Immature natural killer cell (primary cell): Measurements from ENCODE around the gene BHLHA15. TPM values are rescaled to one million over a fixed set of nuclear protein-coding genes. Genes with fewer than 3 reads are reported as not detected.
"Not testable (repeated sequence)": the region's sequence is repeated elsewhere in the genome, so short reads cannot be mapped to it uniquely, and the experiment has no call there.

Experiments used
- DNase-seq, 3 donors: peaks; one replicate each; pipeline ENCODE4 v3.0.0; 2022; ENCODE audit warnings: mixed read lengths in 1 of 3
- H3K27ac Mint-ChIP-seq, 6 donors: one replicate each; pipeline ENCODE4 v1.8.0; 2020; ENCODE audit warnings: mixed read lengths in 6 of 6, mild to moderate bottlenecking in 5 of 6, inconsistent platforms in 4 of 6, moderate library complexity in 3 of 6
- H3K27me3 Mint-ChIP-seq, 3 donors: one replicate each; pipeline ENCODE4 v1.8.0; 2020 to 2021; ENCODE audit warnings: low read depth in 3 of 3, mild to moderate bottlenecking in 3 of 3, mixed read lengths in 3 of 3, moderate library complexity in 3 of 3, inconsistent platforms in 1 of 3
- H3K36me3 Mint-ChIP-seq, 3 donors: one replicate each; pipeline ENCODE4 v1.8.0; 2020; ENCODE audit warnings: mixed read lengths in 3 of 3, inconsistent platforms in 2 of 3, mild to moderate bottlenecking in 2 of 3
- H3K4me1 Mint-ChIP-seq, 2 donors: one replicate each; pipeline ENCODE4 v1.8.0; 2020; ENCODE audit warnings: inconsistent platforms in 2 of 2, mild to moderate bottlenecking in 2 of 2, mixed read lengths in 2 of 2, moderate library complexity in 1 of 2
- H3K4me3 Mint-ChIP-seq, 5 donors: one replicate each; pipeline ENCODE4 v1.8.0; 2020; ENCODE audit warnings: mild to moderate bottlenecking in 5 of 5, mixed read lengths in 5 of 5, inconsistent platforms in 3 of 5, moderate library complexity in 3 of 5
- H3K9me3 Mint-ChIP-seq, 6 donors: one replicate each; pipeline ENCODE4 v1.8.0; 2020; ENCODE audit warnings: mild to moderate bottlenecking in 6 of 6, mixed read lengths in 6 of 6, inconsistent platforms in 4 of 6, moderate library complexity in 3 of 6
- polyA plus RNA-seq, 3 donors: library from polyadenylated mRNA; unstranded; fragments of 300-500 nt; fragmentation: Illumina TruSeq; gene quantifications; one replicate each; pipeline ENCODE4 v1.2.3, GENCODE V29; 2021

Gene BHLHA15
- polyA plus RNA-seq, 3 donors from 2014 or later: not detected

DNA sequence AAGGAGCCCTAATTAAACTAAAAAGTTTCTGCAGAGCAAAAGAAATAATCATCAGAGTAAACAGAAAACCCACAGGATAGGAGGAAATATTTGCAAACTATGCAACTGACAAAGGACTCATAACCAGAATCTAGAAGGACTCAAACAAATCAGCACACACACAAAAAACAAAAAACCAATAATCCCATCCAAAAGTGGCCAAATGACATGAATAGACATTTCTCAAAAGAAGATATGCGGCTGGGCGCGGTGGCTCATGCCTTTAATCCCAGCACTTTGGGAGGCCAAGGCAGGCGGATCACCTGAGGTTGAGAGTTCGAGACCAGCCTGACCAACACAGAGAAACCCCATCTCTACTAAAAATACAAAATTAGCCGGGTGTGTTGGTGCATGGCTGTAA, 8.1 kb downstream of the BHLHA15 start:
- not testable (repeated sequence) for H3K9me3 Mint-ChIP-seq, H3K4me3 Mint-ChIP-seq, DNase-seq, H3K27me3 Mint-ChIP-seq, H3K4me1 Mint-ChIP-seq, H3K36me3 Mint-ChIP-seq
- H3K27ac Mint-ChIP-seq: peak overlapping the region in 2 of 6 donors; percentile 8 to 43

DNA sequence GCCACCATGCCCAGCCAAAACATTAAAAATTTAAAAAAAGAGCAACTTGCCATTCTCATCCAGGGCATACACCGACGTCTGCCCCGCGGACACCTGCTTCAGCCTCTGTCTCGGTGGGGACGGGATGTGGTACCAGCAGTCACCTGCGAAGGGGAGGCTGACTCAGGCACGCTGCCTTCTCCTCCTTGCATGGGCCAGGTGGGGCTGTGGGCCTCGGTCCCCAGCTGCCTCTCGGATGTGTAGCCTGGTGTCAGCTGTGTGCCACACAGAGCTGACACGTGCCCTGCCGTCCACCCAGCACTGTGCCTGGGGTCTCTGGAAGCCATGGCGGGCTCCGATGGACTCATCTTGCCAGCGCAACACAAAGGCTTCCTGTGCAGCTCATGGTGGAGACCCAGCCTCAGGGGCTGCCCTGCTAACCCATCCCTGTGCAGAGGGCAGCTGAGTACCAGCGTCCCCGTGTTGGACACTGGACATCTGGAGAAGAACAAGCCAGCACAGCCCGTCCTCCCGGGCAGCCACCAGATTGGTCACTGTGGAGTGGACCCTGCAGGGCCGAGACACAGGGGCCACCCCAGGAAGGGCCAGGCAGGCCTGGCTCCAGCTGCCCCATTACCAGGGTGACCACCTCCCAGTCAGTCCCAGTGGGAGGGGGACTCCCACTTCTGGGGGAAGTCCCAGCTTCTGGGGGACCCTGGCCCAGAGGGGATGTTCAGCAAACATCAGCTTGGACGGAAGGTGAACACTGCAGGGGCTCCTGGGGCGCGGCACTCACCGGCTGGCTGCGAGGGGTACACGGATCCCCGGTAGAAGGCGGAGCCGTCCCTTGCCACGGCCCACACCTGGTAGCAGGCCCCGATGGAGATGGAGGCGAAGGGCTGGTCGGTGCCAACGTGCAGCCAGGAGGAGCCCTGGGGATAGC, 10.6 kb downstream of the BHLHA15 start:
- Mint-ChIP-seq H3K4me3 (no peak overlapping the region), H3K9me3 (no peaks in the 10 kb centered on the region), H3K36me3 (peaks cover 0 to 14% (median 11%) of the 10 kb centered on the region in 3 donors)

GRCh38 chr7:98222533-98223195, 11.4 kb downstream of the BHLHA15 start:
- H3K9me3 Mint-ChIP-seq: no peaks in the 10 kb centered on the region
- no peak for DNase-seq
- no peak overlapping the region for H3K4me3 Mint-ChIP-seq
- peaks cover 0 to 3% (median 0%) of the 10 kb centered on the region in 3 donors for H3K27me3 Mint-ChIP-seq
- H3K27ac Mint-ChIP-seq: no peak overlapping the region
- peaks cover 0 to 2% of the 10 kb centered on the region in 2 donors for H3K4me1 Mint-ChIP-seq
- peaks cover 0 to 14% (median 11%) of the 10 kb centered on the region in 3 donors for H3K36me3 Mint-ChIP-seq

More for the DNA sequence above, 10.6 kb downstream of the BHLHA15 start:
- no peak for DNase-seq
- peaks cover 0 to 3% (median 0%) of the 10 kb centered on the region in 3 donors for H3K27me3 Mint-ChIP-seq
- H3K4me1 Mint-ChIP-seq: peaks cover 0 to 2% of the 10 kb centered on the region in 2 donors
- no peak overlapping the region for H3K27ac Mint-ChIP-seq

GRCh38 chr7:98223351-98223897, 12.2 kb downstream of the BHLHA15 start:
- H3K4me1 Mint-ChIP-seq: peaks cover 0 to under 1% of the 10 kb centered on the region in 2 donors
- DNase-seq: no peak
- H3K9me3 Mint-ChIP-seq: no peaks in the 10 kb centered on the region
- H3K4me3 Mint-ChIP-seq: no peak overlapping the region
- H3K27ac Mint-ChIP-seq: no peak overlapping the region
- H3K27me3 Mint-ChIP-seq: peaks cover 0 to 3% (median 0%) of the 10 kb centered on the region in 3 donors
- H3K36me3 Mint-ChIP-seq: peaks cover 0 to 18% (median 11%) of the 10 kb centered on the region in 3 donors

GRCh38 chr7:98223898-98224700, 12.9 kb downstream of the BHLHA15 start:
- H3K27me3 Mint-ChIP-seq: peaks cover 0 to 3% (median 0%) of the 10 kb centered on the region in 3 donors
- H3K4me3 Mint-ChIP-seq: no peak overlapping the region
- peaks cover 0 to 15% (median 6%) of the 10 kb centered on the region in 3 donors for H3K36me3 Mint-ChIP-seq
- H3K4me1 Mint-ChIP-seq: no peaks in the 10 kb centered on the region
- no peak overlapping the region for H3K27ac Mint-ChIP-seq
- H3K9me3 Mint-ChIP-seq: no peaks in the 10 kb centered on the region
- no peak for DNase-seq

- DNase-seq: no peak
- no peak overlapping the region for H3K27ac Mint-ChIP-seq
- no peaks in the 10 kb centered on the region for H3K9me3 Mint-ChIP-seq
- no peak overlapping the region for H3K4me3 Mint-ChIP-seq
- peaks cover 0 to 11% (median 4%) of the 10 kb centered on the region in 3 donors for H3K36me3 Mint-ChIP-seq
- H3K4me1 Mint-ChIP-seq: no peaks in the 10 kb centered on the region
- H3K27me3 Mint-ChIP-seq: peaks cover 0 to 3% (median 0%) of the 10 kb centered on the region in 3 donors
These were observed 13.5 kb downstream of the BHLHA15 start for GRCh38 chr7:98224701-98225181.

GRCh38 chr7:98225913-98226614, 14.8 kb downstream of the BHLHA15 start:
- Mint-ChIP-seq H3K36me3 (peaks cover 0 to 11% (median 4%) of the 10 kb centered on the region in 3 donors), H3K4me3 (no peak overlapping the region), H3K27me3 (peaks cover 0 to 3% (median 0%) of the 10 kb centered on the region in 3 donors), H3K4me1 (no peaks in the 10 kb centered on the region), H3K27ac (no peak overlapping the region), H3K9me3 (no peaks in the 10 kb centered on the region)
- no peak for DNase-seq

DNA sequence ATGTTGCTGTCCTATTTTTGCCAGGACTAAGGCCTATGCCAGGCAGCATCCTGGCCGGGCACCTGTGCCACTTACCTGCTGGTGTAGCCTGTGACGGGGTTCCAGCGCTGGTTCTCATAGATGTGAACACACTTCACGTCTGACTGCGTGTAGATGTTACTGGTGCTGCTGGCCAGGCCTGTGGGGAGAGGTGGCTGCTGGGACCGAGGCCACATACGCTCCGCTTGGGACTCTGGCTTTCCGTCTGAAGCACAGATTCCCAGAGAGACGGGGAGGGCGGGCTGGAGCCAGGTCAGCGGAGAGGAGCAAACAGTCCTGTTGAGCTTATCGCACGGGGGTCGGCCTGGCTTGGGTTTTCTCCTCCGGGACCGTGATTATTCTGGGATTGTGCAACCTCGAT, 16.7 kb downstream of the BHLHA15 start:
- H3K36me3 Mint-ChIP-seq: peaks cover 0 to 11% (median 4%) of the 10 kb centered on the region in 3 donors
- peak overlapping the region in 1 of 6 donors; percentile 53 for H3K27ac Mint-ChIP-seq
- H3K4me3 Mint-ChIP-seq: no peak overlapping the region
- H3K9me3 Mint-ChIP-seq: no peaks in the 10 kb centered on the region
- H3K4me1 Mint-ChIP-seq: no peaks in the 10 kb centered on the region
- no peak for DNase-seq
- H3K27me3 Mint-ChIP-seq: peaks cover 0 to 3% (median 0%) of the 10 kb centered on the region in 3 donors

DNA sequence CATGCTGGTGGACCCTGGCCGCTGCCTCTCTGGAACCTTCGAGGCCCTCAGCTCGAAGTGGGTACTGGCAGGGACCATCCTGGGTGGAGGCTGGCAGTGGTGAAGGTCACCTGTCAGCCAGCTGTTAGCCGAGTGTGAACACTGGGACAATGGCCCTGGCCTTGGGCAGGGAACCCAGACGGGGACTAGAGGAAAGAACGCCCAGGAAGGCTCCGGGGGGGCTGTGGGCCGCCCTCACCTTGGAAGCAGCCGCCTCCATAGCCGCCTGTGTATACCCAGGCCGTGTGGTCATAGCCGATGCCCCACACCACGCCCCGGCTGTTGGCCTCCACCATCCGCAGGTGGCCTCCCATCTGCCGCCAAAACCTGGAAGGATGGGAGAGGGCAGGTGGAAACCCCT, 17.6 kb downstream of the BHLHA15 start:
- no peaks in the 10 kb centered on the region for H3K4me1 Mint-ChIP-seq
- H3K4me3 Mint-ChIP-seq: no peak overlapping the region
- DNase-seq: no peak
- H3K9me3 Mint-ChIP-seq: no peaks in the 10 kb centered on the region
- no peak overlapping the region for H3K27ac Mint-ChIP-seq
- H3K27me3 Mint-ChIP-seq: peaks cover 0 to 3% (median 0%) of the 10 kb centered on the region in 3 donors
- H3K36me3 Mint-ChIP-seq: peaks cover 0 to 11% (median 4%) of the 10 kb centered on the region in 3 donors

- no peak overlapping the region for H3K27ac Mint-ChIP-seq
- H3K4me1 Mint-ChIP-seq: no peaks in the 10 kb centered on the region
- no peak overlapping the region for H3K4me3 Mint-ChIP-seq
- H3K27me3 Mint-ChIP-seq: peaks cover 0 to 3% (median 0%) of the 10 kb centered on the region in 3 donors
- no peaks in the 10 kb centered on the region for H3K9me3 Mint-ChIP-seq
- H3K36me3 Mint-ChIP-seq: peaks cover 0 to 11% (median 4%) of the 10 kb centered on the region in 3 donors
- no peak for DNase-seq
These were observed 18.2 kb downstream of the BHLHA15 start for GRCh38 chr7:98229441-98229840.

DNA sequence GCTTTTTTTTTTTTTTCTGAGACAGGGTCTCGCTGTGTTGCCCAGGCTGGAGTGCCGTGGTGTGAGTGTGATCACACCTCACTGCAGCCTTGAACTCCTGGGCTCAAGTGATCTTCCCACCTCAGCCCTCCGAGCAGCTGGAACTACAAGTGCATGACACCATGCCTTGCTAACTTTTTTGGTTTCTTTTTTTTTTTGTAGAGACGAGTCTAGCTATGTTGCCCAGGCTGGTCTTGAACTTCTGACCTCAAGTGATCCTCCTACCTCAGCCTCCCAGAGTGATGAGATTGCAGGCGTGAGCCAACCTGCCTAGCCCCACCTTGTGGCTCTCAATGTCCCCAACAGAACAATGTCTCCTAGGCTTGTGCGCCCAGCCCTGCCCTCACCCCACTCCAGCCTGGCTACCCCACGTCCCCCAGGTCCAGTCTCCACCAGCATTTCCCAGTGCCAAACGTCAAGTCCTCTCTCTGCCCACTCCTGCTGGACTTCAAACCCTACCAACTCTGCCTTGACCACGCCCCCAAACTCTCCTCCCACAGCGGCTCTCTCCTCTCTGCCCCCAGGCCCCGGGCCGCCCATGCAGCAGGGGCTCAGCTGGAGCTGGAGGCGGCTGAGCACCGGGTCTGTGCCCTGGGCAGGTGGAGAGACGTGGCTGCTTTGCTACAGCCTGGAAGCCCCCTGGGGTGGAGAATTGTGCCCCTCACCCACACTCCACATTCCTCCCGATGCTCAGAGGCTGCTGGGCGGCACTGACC, 18.9 kb downstream of the BHLHA15 start:
- no peaks in the 10 kb centered on the region for H3K9me3 Mint-ChIP-seq
- peaks cover 0 to 3% (median 0%) of the 10 kb centered on the region in 3 donors for H3K27me3 Mint-ChIP-seq
- H3K27ac Mint-ChIP-seq: no peak overlapping the region
- DNase-seq: no peak
- H3K36me3 Mint-ChIP-seq: peaks cover 4 to 11% (median 8%) of the 10 kb centered on the region in 3 donors
- H3K4me3 Mint-ChIP-seq: no peak overlapping the region
- no peaks in the 10 kb centered on the region for H3K4me1 Mint-ChIP-seq
